SK-N-SH (cell line): ENCODE data around the gene SLC25A2. TPM values are rescaled to one million over a fixed set of nuclear protein-coding genes. Genes with fewer than 3 reads are reported as not detected.
"Not testable (repeated sequence)": the region's sequence is repeated elsewhere in the genome, so short reads cannot be mapped to it uniquely, and the experiment has no call there.

Source experiments
- CTCF ChIA-PET: fragments of 300-600, 350-600 bp; formaldehyde crosslinking; extraction: SDS; loops from one replicate; lab custom pipeline; 2021; lab: Yijun Ruan, JAX
- POLR2A ChIA-PET: fragments of 350-600 bp; sonication (Branson Sonifier 250); formaldehyde crosslinking; extraction: SDS; loops from one replicate; lab custom pipeline; 2020; ENCODE audit warnings: antibody characterized with exemption, inconsistent platforms; lab: Yijun Ruan, JAX
- DNase-seq: peaks from one replicate; pipeline ENCODE4 v3.0.0; 2012
- H2AFZ ChIP-seq: fragments of 200-600 bp; sonication (generic); 2 replicates; pipeline ENCODE4 v1.8.1; 2016; ENCODE audit warnings: antibody characterized with exemption, mild to moderate bottlenecking, low read depth
- H3F3A ChIP-seq: fragments of 200-600 bp; sonication (generic); replicated peaks from 2 replicates; pipeline ENCODE3; 2016; ENCODE audit warnings: antibody characterized with exemption, mild to moderate bottlenecking; ENCODE audit not compliant: insufficient read depth
- H3K27ac ChIP-seq, 2 experiments: fragments of 200-500 bp in 1 of 2; fragments of 200-600 bp in 1 of 2; sonication (Bioruptor generic) in 1 of 2; sonication (generic), shearing (Covaris generic) in 1 of 2; 2 replicates each; pipeline versions ENCODE4 v1.5.1 to v1.6.1; 2014 to 2016; ENCODE audit warnings: low read depth in 2 of 2, inconsistent platforms in 1 of 2, low read length in 1 of 2, mild to moderate bottlenecking in 1 of 2, mixed read lengths in 1 of 2
- H3K27me3 ChIP-seq: fragments of 200-600 bp; sonication (generic), shearing (Covaris generic); 2 replicates; pipeline ENCODE4 v1.6.1; 2016; ENCODE audit warnings: mixed run types; ENCODE audit not compliant: insufficient read depth
- H3K36me3 ChIP-seq, 2 experiments: fragments of 200-500 bp in 1 of 2; fragments of 200-600 bp in 1 of 2; sonication (Bioruptor generic) in 1 of 2; sonication (generic) in 1 of 2; replicated peaks in 1 of 2; 2 replicates each; pipeline versions ENCODE3 to v1.5.1; 2014 to 2016; ENCODE audit warnings: low read length in 1 of 2, mild to moderate bottlenecking in 1 of 2; ENCODE audit not compliant: insufficient read depth in 2 of 2, control insufficient read depth in 1 of 2
- H3K4me1 ChIP-seq, 2 experiments: fragments of 200-500 bp in 1 of 2; fragments of 200-600 bp in 1 of 2; sonication (Bioruptor generic) in 1 of 2; sonication (generic), shearing (Covaris generic) in 1 of 2; 2 replicates each; pipeline versions ENCODE4 v1.5.1 to v1.6.1; 2014 to 2016; ENCODE audit warnings: low read depth in 1 of 2, low read length in 1 of 2, mixed run types in 1 of 2; ENCODE audit not compliant: insufficient read depth in 2 of 2, control insufficient read depth in 1 of 2
- H3K4me2 ChIP-seq: fragments of 200-600 bp; sonication (generic), shearing (Covaris generic); 2 replicates; pipeline ENCODE4 v1.6.1; 2017; ENCODE audit warnings: mixed run types
- H3K4me3 ChIP-seq, 2 experiments: fragments of 200-500 bp in 1 of 2; fragments of 200-600 bp in 1 of 2; sonication (Bioruptor generic) in 1 of 2; sonication (generic), shearing (Covaris generic) in 1 of 2; 2 replicates each; pipeline versions ENCODE4 v1.5.1 to v1.8.1; 2014 to 2016; ENCODE audit warnings: low read depth in 2 of 2, inconsistent platforms in 1 of 2, low read length in 1 of 2, mild to moderate bottlenecking in 1 of 2, mixed read lengths in 1 of 2, moderate library complexity in 1 of 2
- H3K79me2 ChIP-seq: fragments of 200-600 bp; sonication (generic); 2 replicates; pipeline ENCODE4 v1.8.1; 2017; ENCODE audit warnings: mild to moderate bottlenecking; ENCODE audit not compliant: insufficient read depth
- H3K9ac ChIP-seq: fragments of 200-600 bp; sonication (generic); 2 replicates; pipeline ENCODE4 v1.6.1; 2017; ENCODE audit warnings: mixed run types
- H3K9me2 ChIP-seq: fragments of 200-600 bp; sonication (generic); 2 replicates; pipeline ENCODE4 v1.6.1; 2017; ENCODE audit warnings: mixed run types
- H3K9me3 ChIP-seq: fragments of 200-600 bp; sonication (generic); 2 replicates; pipeline ENCODE4 v1.6.1; 2017; ENCODE audit warnings: mixed run types, mild to moderate bottlenecking, moderate library complexity
- H4K20me1 ChIP-seq: fragments of 200-600 bp; sonication (generic); 2 replicates; pipeline ENCODE4 v1.6.1; 2017; ENCODE audit warnings: mild to moderate bottlenecking, mixed run types; ENCODE audit not compliant: insufficient read depth
- CTCF ChIP-seq: fragments of 200-600 bp; sonication (generic); IDR thresholded peaks from 2 replicates; pipeline ENCODE4 v1.6.1; 2017; ENCODE audit warnings: antibody characterized with exemption, mild to moderate bottlenecking, moderate library complexity
- EP300 ChIP-seq, 2 experiments: IDR thresholded peaks; 2 replicates each; pipeline versions ENCODE4 v1.4.0 to v1.6.1; 2012; ENCODE audit warnings: borderline replicate concordance in 1 of 2, low read depth in 1 of 2, low read length in 1 of 2
- EZH2phosphoT487 ChIP-seq: fragments of 200-600 bp; sonication (generic); IDR thresholded peaks from 2 replicates; pipeline ENCODE4 v1.6.1; 2017; ENCODE audit warnings: low read depth, mixed run types, mild to moderate bottlenecking, antibody characterized with exemption, moderate library complexity, borderline replicate concordance
- RAD21 ChIP-seq: IDR thresholded peaks from 2 replicates; pipeline ENCODE4 v1.6.1; 2012; ENCODE audit warnings: mild to moderate bottlenecking, low read length
- RXRA ChIP-seq: IDR thresholded peaks from 2 replicates; pipeline ENCODE4 v1.4.0; 2012; ENCODE audit warnings: low read depth, mild to moderate bottlenecking, borderline replicate concordance
- TEAD4 ChIP-seq: IDR thresholded peaks from 2 replicates; pipeline ENCODE4 v1.4.0; 2012; ENCODE audit warnings: mild to moderate bottlenecking, borderline replicate concordance; ENCODE audit not compliant: insufficient read depth
- USF1 ChIP-seq: IDR thresholded peaks from 2 replicates; pipeline ENCODE4 v1.4.0; 2012; ENCODE audit warnings: low read depth, borderline replicate concordance
- ZBTB33 ChIP-seq: IDR thresholded peaks from 2 replicates; pipeline ENCODE4 v1.4.0; 2012; ENCODE audit warnings: low read depth, borderline replicate concordance
- WGBS: methylation state at CpG from one replicate; pipeline ENCODE4 v1.1.6; 2017; ENCODE audit warnings: low lambda C conversion rate; 5-methylcytosine and 5-hydroxymethylcytosine counted together
- polyA plus RNA-seq, 3 experiments: library from polyadenylated mRNA; depleted of rRNA; stranded (reverse); fragments of >200 nt; gene quantifications; 2 replicates each; pipeline ENCODE4 v1.2.3, GENCODE V29; 2012

SLC25A2 gene
- polyA plus RNA-seq, 1 of the 3 experiments (the other 2 are of a cell fraction), result not detected

- H3K4me1 ChIP-seq, result no peaks in the 10 kb centered on the region
- no peak overlapping the region for H3K4me3 ChIP-seq
- H3F3A ChIP-seq, result no peaks in the 10 kb centered on the region
- POLR2A ChIA-PET, result no interaction called here
- H3K4me2 ChIP-seq, result no peak overlapping the region
- DNase-seq, result no peak
- no peaks in the 10 kb centered on the region for H3K9me2 ChIP-seq
- H3K9me3 ChIP-seq, result no peaks in the 10 kb centered on the region
- 0% methylated on average over 1 of the region's 1 CpG for WGBS
- H3K79me2 ChIP-seq, result no peaks in the 10 kb centered on the region
- no peaks in the 10 kb centered on the region for H4K20me1 ChIP-seq
- CTCF ChIA-PET, result interaction anchor here (1.2 to 2.0 kb wide), 4 partner anchors 13 to 221 kb away, joined by 3 to 6 read pairs (median 4); partner anchors contain the start of genes PCDHGA1 and PCDHGB7
- H3K36me3 ChIP-seq, result no peaks in the 10 kb centered on the region
- no peak for TF ChIP-seq RAD21
- H2AFZ ChIP-seq, result no peak overlapping the region
- no peak overlapping the region for H3K9ac ChIP-seq
- no peaks in the 10 kb centered on the region for H3K27me3 ChIP-seq
- H3K27ac ChIP-seq, result no peak overlapping the region
These were observed 38.9 kb upstream of the SLC25A2 start for GRCh38 chr5:141342773-141343172.

GRCh38 chr5:141340781-141341354 is 37.0 kb upstream of the SLC25A2 start:
- H3K27me3 ChIP-seq, H3K4me2 ChIP-seq, H3K79me2 ChIP-seq, H3F3A ChIP-seq, POLR2A ChIA-PET, H3K4me3 ChIP-seq, H3K36me3 ChIP-seq, H3K9me3 ChIP-seq, H4K20me1 ChIP-seq, H2AFZ ChIP-seq, H3K27ac ChIP-seq, DNase-seq, H3K4me1 ChIP-seq, H3K9ac ChIP-seq, H3K9me2 ChIP-seq: not testable (repeated sequence)
- WGBS, result 61% methylated on average over 27 of the region's 45 CpGs
- CTCF ChIA-PET, result interaction anchor here (2.9 kb wide), 1 partner anchor 217 kb away, joined by 11 read pairs; no protein-coding TSS in a partner anchor

- Histone ChIP-seq H3K79me2 (no peaks in the 10 kb centered on the region), H3K4me1 (no peaks in the 10 kb centered on the region), H3K4me2 (no peak within 1 kb of the TSS), H2AFZ (no peak within 1 kb of the TSS), H3K4me3 (peak within 1 kb of the TSS in 1 of 2 experiments; percentile 17; a peak in 1 of 4 replicates), H3K27ac (no peak within 1 kb of the TSS), H4K20me1 (no peaks in the 10 kb centered on the region), H3K27me3 (no peaks in the 10 kb centered on the region), H3F3A (no peaks in the 10 kb centered on the region), H3K9ac (no peak within 1 kb of the TSS), H3K9me2 (no peaks in the 10 kb centered on the region), H3K9me3 (peaks cover 14% of the 10 kb centered on the region), H3K36me3 (no peaks in the 10 kb centered on the region)
- DNase-seq, result peak; percentile 46
- ChIA-PET POLR2A (interaction anchor here (0.7 kb wide), 1 partner anchor 225 kb away, joined by 4 read pairs; no protein-coding TSS in a partner anchor), CTCF (interaction anchor here (0.6 to 2.9 kb wide), 14 partner anchors 9 to 254 kb away, joined by 3 to 11 read pairs (median 5); partner anchors contain the start of genes PCDHB14, PCDHGA1 and TAF7)
- 51% methylated on average over 16 of the region's 27 CpGs for WGBS
- TF ChIP-seq RXRA (no peak), RAD21 (peak; percentile 47), USF1 (no peak), EZH2phosphoT487 (no peak), ZBTB33 (no peak), EP300 (IDR thresholded peaks at IDR 0.05; ENCODE audit: borderline replicate concordance in 1 of 2, low read depth in 1 of 2, low read length in 1 of 2) (no peak), TEAD4 (no peak), CTCF (peak; percentile 43)
These were observed 34.9 kb upstream of the SLC25A2 start, which contains the start of gene PCDHGA2 for GRCh38 chr5:141338538-141339306. Gene PCDHGA2, plus strand, starts transcription at chr5:141338760.

- H3K4me3 ChIP-seq, H3F3A ChIP-seq, H3K9me2 ChIP-seq, POLR2A ChIA-PET, CTCF ChIA-PET, H3K4me2 ChIP-seq, H3K27me3 ChIP-seq, H3K9ac ChIP-seq, H3K36me3 ChIP-seq, DNase-seq, H3K4me1 ChIP-seq, H3K27ac ChIP-seq, H3K79me2 ChIP-seq, H2AFZ ChIP-seq, H4K20me1 ChIP-seq: not testable (repeated sequence)
- WGBS, result 88% methylated on average over 25 of the region's 39 CpGs
- H3K9me3 ChIP-seq, result peaks cover 14% of the 10 kb centered on the region
These were observed 28.7 kb upstream of the SLC25A2 start for GRCh38 chr5:141332571-141332970.
